ENCODE data around the gene FAF1. TPM values are rescaled to one million over a fixed set of nuclear protein-coding genes. Genes with fewer than 3 reads are reported as not detected.
"Not testable (repeated sequence)": the region's sequence is repeated elsewhere in the genome, so short reads cannot be mapped to it uniquely, and the experiment has no call there.

FAF1 gene
- total RNA-seq, 4 donors from 2014 or later: 47.1 to 87.0 (median 79.4) TPM

- Histone ChIP-seq H3K9me3 (no peaks in the 10 kb centered on the region), H3K4me1 (peaks cover 3 to 11% of the 10 kb centered on the region in 2 donors), H3K27me3 (no peaks in the 10 kb centered on the region), H3K36me3 (no peaks in the 10 kb centered on the region), H3K4me3 (replicated peaks in 1 of 3) (no peak overlapping the region), H3K27ac (no peak overlapping the region)
- TF ChIP-seq, protein P1, sequence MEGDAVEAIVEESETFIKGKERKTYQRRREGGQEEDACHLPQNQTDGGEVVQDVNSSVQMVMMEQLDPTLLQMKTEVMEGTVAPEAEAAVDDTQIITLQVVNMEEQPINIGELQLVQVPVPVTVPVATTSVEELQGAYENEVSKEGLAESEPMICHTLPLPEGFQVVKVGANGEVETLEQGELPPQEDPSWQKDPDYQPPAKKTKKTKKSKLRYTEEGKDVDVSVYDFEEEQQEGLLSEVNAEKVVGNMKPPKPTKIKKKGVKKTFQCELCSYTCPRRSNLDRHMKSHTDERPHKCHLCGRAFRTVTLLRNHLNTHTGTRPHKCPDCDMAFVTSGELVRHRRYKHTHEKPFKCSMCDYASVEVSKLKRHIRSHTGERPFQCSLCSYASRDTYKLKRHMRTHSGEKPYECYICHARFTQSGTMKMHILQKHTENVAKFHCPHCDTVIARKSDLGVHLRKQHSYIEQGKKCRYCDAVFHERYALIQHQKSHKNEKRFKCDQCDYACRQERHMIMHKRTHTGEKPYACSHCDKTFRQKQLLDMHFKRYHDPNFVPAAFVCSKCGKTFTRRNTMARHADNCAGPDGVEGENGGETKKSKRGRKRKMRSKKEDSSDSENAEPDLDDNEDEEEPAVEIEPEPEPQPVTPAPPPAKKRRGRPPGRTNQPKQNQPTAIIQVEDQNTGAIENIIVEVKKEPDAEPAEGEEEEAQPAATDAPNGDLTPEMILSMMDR (IDR thresholded peaks at IDR 0.05): no peak
- no peak for TF ChIP-seq POLR2A (IDR thresholded peaks at IDR 0.05)
- no peak for DNase-seq
- WGBS, 2 donors: 88 to 92% methylated on average over 1 of the region's 1 CpG
- intact Hi-C loops (cut with DNase I): no loop called here
Measured at GRCh38 chr1:50950396-50950795, 9.7 kb downstream of the FAF1 start.

- Histone ChIP-seq H3K27ac (no peak overlapping the region), H3K36me3 (no peaks in the 10 kb centered on the region), H3K4me1 (peaks cover 3 to 11% of the 10 kb centered on the region in 2 donors), H3K27me3 (no peaks in the 10 kb centered on the region), H3K9me3 (no peaks in the 10 kb centered on the region), H3K4me3 (replicated peaks in 1 of 3) (no peak overlapping the region)
- 87 to 90% methylated on average over 9 of the region's 9 CpGs for WGBS, 2 donors
- no peak for DNase-seq
- intact Hi-C loops (cut with DNase I): no loop called here
- TF ChIP-seq, protein P1 (IDR thresholded peaks at IDR 0.05): no peak
- no peak for TF ChIP-seq POLR2A (IDR thresholded peaks at IDR 0.05)
Measured at GRCh38 chr1:50949286-50949982, 10.6 kb downstream of the FAF1 start.

- no peak for DNase-seq
- no peaks in the 10 kb centered on the region for H3K4me1 ChIP-seq
- no peaks in the 10 kb centered on the region for H3K36me3 ChIP-seq
- WGBS, 2 donors: 87 to 89% methylated on average over 1 of the region's 1 CpG
- TF ChIP-seq POLR2A (IDR thresholded peaks at IDR 0.05): no peak
- H3K27me3 ChIP-seq: no peaks in the 10 kb centered on the region
- no peak overlapping the region for H3K27ac ChIP-seq
- H3K4me3 ChIP-seq (replicated peaks in 1 of 3): no peak overlapping the region
- intact Hi-C loops (cut with DNase I): no loop called here
- no peaks in the 10 kb centered on the region for H3K9me3 ChIP-seq
Measured at GRCh38 chr1:50942334-50942733, 17.7 kb downstream of the FAF1 start.

- no peaks in the 10 kb centered on the region for H3K4me1 ChIP-seq
- no peak for DNase-seq
- 88 to 92% methylated on average over 3 of the region's 3 CpGs for WGBS, 2 donors
Measured at GRCh38 chr1:50940291-50940690, 19.8 kb downstream of the FAF1 start.

GRCh38 chr1:50936321-50936720, 23.7 kb downstream of the FAF1 start:
- WGBS, 2 donors: 89% methylated on average over 2 of the region's 2 CpGs
- intact Hi-C loops (cut with DNase I): no loop called here
- H3K4me1 ChIP-seq: no peaks in the 10 kb centered on the region
- no peak overlapping the region for H3K4me3 ChIP-seq (replicated peaks in 1 of 3)
- no peaks in the 10 kb centered on the region for H3K27me3 ChIP-seq
- no peaks in the 10 kb centered on the region for H3K36me3 ChIP-seq
- no peak overlapping the region for H3K27ac ChIP-seq
- DNase-seq: no peak
- TF ChIP-seq POLR2A (IDR thresholded peaks at IDR 0.05): no peak
- TF ChIP-seq, protein P1 (IDR thresholded peaks at IDR 0.05): no peak
- no peaks in the 10 kb centered on the region for H3K9me3 ChIP-seq

More at GRCh38 chr1:50940291-50940690, 19.8 kb downstream of the FAF1 start:
- Histone ChIP-seq H3K36me3 (no peaks in the 10 kb centered on the region), H3K4me3 (replicated peaks in 1 of 3) (no peak overlapping the region), H3K9me3 (no peaks in the 10 kb centered on the region), H3K27me3 (no peaks in the 10 kb centered on the region), H3K27ac (no peak overlapping the region)
- TF ChIP-seq POLR2A (IDR thresholded peaks at IDR 0.05): no peak
- TF ChIP-seq, protein P1 (IDR thresholded peaks at IDR 0.05): no peak
- intact Hi-C loops (cut with DNase I): no loop called here

DNA sequence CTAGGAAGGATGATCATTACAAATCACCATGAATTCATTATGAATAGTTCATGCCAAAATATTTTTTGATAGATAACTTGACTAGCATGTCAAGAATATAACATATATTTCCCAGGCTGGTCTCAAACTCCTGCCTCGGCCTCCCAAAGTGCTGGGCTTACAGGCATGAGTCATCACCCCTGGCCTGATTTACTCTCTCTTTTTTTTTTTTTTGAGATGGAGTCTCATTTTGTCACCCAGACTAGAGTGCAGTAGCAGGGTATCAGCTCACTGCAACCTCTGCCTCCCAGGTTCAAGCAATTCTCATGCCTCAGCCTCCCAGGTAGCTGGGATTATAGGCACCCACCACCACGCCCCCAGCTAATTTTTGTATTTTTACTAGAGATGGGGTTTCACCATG, 24.8 kb downstream of the FAF1 start:
- 96 to 100% methylated on average over 2 of the region's 2 CpGs for WGBS, 2 donors
- DNase-seq; H3K9me3 ChIP-seq; H3K4me3 ChIP-seq (replicated peaks in 1 of 3); H3K27me3 ChIP-seq; H3K4me1 ChIP-seq; intact Hi-C loops (cut with DNase I); H3K36me3 ChIP-seq; H3K27ac ChIP-seq: not testable (repeated sequence)
